Measurements from ENCODE around the gene GRIA1. TPM values are rescaled to one million over a fixed set of nuclear protein-coding genes. Genes with fewer than 3 reads are reported as not detected.

Gene GRIA1
- total RNA-seq, result under 0.01 and 0.50 TPM in 2 replicates

DNA sequence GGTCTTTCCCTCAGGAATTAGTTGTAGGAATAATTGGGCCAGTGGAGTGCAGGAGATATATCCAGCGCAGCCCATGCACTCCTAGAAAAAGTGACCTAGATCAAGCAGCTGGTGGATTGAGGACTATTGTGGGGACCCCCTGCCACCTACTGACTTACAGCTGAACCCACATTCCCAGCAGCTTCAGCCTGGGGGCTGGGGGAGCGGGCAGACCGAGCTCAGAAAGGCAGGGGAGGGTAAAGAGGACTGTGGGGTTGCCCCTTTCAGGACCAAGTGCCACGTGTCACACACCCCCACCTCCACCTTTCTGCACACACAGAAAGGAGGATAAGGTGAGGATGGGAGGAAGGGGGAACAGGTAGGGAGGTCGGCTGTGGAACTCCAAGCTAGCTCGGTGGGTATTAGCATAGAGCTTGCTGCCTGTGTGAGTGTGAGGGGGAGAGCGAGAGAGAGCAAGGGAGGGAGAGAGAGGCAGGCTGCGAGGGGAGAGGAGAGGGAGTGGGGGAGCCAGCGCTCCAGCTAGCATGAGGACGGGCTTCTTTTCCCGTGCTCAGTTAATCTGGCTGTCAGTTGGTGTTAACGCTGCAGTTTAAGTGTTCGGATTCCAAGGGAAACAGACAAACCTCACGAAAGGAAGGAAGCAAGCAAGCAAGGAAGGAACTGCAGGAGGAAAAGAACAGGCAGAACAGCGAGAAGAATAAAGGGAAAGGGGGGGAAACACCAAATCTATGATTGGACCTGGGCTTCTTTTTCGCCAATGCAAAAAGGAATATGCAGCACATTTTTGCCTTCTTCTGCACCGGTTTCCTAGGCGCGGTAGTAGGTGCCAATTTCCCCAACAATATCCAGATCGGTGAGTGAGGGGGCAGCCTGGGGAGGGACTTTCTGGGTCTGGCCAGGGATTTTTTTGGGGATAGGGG, at the start of gene GRIA1:
GRIA1 (plus strand) TSS at position 553 of the 920 bp plus-strand sequence.

Measured in smooth muscle cell of trachea (primary cell).